ENCODE measurements around the gene OSBPL10.
A peak's percentile ranks its signal among the peaks of the same experiment; 100 is the strongest.

The OSBPL10 gene

GRCh38 chr3:31667582-31667981, 313.5 kb downstream of the OSBPL10 start:
- no peak for DNase-seq (ENCODE audit: low read depth, low spot score)

GRCh38 chr3:31664031-31664430, 317.0 kb downstream of the OSBPL10 start:
- no peak for DNase-seq (ENCODE audit: low read depth, low spot score)

- no peak for DNase-seq (ENCODE audit: low read depth, low spot score)
These were observed 318.9 kb downstream of the OSBPL10 start for GRCh38 chr3:31661993-31662670.

DNA sequence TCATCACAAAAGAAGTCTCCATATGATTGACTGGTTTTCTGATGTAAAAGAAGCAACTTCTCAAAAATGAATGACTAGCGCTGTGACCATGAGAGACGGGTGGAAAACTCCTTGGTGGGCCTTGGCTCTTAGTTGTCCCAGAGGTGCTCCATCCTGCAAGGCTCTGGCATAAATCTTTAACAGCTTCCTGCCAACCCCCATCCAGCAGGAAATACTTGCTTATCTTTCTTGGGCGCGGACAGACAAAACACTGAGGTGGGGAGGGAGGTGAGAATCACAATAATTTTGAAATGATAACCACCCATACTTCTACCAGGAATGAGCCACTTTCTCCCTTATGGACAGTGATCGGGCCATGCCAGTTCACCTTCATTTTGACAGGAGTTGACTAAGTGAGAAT, 319.8 kb downstream of the OSBPL10 start:
- DNase-seq (ENCODE audit: low read depth, low spot score), result no peak

- DNase-seq (ENCODE audit: low read depth, low spot score), result no peak
These were observed 321.8 kb downstream of the OSBPL10 start for GRCh38 chr3:31659246-31659645.

DNA sequence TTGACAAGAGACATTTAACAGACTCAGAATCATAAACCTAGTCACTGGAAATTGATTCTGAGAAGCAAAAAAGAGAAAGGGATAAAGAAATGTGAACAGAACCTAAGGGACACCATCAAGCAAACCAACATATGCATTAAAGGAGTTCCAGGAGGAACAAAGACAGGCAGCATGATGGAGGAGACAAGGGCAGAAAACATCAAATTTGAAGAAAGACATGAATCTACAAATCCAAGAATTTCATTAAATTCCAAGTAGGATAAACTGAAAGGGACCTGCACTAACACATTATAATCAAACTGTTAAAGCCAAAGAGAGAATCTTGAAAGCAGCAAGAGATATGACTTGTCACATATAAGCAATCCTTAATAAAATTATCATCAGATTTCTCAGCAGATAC, 326.1 kb downstream of the OSBPL10 start:
- DNase-seq (ENCODE audit: low read depth, low spot score), result no peak

DNA sequence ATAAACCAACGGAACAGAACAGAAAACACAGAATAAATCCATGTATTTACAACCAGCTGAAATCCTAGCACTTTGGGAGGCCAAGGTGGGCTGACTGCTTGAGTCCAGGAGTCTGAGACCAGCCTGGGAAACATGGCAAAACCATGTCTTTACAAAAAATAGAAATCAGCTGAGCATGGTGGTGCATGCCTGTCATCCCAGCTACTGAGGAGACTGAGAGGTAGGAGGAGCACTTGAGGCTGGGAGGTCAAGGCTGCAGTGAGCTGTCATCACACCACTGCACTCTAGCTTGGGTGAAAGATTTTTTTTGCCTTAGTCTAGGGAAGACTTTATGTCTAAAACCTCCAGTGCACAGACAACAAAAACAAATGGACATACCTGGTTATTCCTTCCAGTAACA, 327.6 kb downstream of the OSBPL10 start:
- DNase-seq (ENCODE audit: low read depth, low spot score), result no peak

GRCh38 chr3:31652296-31652695, 328.8 kb downstream of the OSBPL10 start:
- DNase-seq (ENCODE audit: low read depth, low spot score), result no peak

DNA sequence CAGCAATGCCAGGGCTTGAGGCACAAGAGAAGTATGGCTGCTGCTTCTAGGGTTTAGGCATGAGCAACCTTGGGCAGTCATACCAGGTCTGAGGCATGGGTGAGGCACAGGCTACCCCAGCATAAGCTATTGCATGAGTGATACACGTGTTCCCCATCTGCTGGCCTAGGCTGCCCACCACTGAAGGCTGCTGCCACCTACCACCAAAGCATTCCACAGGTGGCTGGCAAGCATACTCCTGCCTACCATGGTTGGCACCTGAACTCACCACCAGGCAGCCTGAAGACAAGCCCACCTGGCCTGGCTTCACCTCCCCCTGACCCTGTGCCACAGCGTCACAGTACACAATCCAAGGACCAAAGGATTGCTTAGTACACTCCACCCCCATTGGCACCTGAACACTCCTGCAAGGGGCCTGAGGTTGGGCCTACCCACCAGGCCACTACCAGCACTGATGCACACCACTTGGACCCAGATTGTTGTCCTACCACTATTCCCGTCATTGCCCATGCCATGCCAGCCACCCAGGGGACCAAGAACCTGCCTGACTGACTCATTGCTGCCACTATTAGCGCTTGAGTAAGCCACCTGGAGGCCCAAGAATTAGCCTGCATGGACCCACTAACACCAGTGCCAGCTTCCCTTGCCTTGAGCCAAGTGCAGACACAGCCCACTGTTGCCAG, 332.6 kb downstream of the OSBPL10 start:
- DNase-seq (ENCODE audit: low read depth, low spot score), result no peak

DNA sequence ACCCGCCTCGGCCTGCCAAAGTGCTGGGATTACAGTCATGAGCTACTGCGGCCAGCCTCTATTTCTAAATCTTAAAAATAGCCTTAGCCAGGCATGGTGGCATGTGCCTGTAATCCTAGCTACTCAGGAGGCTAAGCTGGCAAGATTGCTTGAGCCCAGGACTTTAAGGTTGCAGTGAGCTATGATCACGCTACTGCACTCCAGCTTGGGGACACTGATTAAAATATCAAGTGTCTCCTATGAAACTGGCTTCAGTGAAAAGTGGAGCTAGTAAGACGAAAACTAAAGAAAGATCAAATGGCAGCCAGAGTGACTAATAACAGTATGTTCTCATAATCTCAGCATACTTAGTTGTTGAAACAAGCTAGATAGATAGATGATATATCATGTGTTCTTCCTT, 335.8 kb downstream of the OSBPL10 start:
- no peak for DNase-seq (ENCODE audit: low read depth, low spot score)

DNA sequence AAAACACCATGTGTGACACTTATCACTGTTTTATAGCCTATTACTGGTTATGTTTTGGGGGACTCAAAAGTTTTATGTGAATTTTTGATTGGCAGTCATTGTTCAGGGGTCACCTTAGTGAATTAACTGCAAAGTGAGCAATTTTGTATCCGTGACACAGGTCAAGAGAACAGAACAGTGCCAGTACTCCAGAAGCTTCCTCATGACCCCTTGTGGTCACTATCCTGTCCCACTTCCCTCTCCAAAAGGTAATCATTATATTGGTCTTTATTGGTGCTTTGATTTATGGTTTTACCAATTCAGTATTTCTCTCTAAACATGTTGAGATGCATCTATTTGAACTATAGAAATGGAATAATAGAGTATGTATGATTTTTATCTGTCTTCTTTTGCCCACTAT, 341.2 kb downstream of the OSBPL10 start:
- DNase-seq (ENCODE audit: low read depth, low spot score), result no peak

- no peak for DNase-seq (ENCODE audit: low read depth, low spot score)
These were observed 344.2 kb downstream of the OSBPL10 start for GRCh38 chr3:31636694-31637442.

DNA sequence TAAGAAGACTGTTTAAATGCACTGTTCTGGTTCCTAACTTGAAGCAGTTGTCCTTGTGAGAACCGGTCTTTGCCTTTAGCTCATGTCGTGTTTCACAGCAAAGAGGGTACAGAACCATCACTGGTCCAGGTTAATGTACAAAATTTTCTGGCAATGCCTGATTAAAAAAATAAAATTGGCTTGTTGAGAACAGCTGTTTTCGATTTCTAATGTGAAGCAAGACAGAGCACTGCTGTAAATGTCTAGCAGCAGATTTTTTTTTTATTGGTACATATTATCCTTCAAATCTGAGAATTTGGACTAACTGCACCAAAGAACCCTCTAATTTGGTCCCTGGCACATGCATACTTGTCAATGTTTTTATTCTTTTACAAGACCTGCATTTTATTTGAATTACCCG, 345.0 kb downstream of the OSBPL10 start:
- no peak for DNase-seq (ENCODE audit: low read depth, low spot score)

GRCh38 chr3:31635545-31635944, 345.5 kb downstream of the OSBPL10 start:
- no peak for DNase-seq (ENCODE audit: low read depth, low spot score)

- DNase-seq (ENCODE audit: low read depth, low spot score), result peak; percentile 10
These were observed 346.6 kb downstream of the OSBPL10 start for GRCh38 chr3:31634476-31634875.

GRCh38 chr3:31629054-31629453, 352.0 kb downstream of the OSBPL10 start:
- DNase-seq (ENCODE audit: low read depth, low spot score), result no peak

GRCh38 chr3:31625358-31625757, 355.7 kb downstream of the OSBPL10 start:
- DNase-seq (ENCODE audit: low read depth, low spot score), result no peak

DNA sequence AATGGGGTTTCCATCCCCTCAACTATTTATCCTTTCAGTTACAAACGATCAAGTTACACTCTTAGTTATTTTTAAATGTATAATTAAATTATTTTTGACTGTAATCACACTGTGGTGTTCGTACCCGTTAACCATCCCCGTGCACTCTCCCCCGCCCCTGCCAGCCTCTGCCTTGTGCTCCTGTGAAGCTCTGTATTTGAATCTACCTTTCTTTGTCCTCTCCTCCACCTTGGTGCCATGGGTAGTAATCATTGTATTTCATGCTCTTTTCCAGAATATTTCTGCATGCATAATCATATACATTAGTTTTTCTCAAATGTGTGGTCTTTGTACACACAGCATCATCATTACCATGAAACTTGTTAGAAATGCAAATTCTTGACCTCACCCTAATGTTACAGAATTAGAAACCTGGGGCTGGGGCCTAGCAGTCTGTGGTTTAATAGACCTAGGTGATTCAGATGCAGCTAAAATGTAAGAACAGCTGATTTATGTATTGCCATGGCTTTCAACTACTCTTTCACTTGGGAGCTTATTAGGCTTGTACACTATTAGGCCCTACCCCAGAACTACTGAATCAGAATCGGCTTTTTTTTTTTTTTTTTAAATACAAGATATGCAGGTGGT, 356.9 kb downstream of the OSBPL10 start:
- DNase-seq (ENCODE audit: low read depth, low spot score), result no peak

- DNase-seq (ENCODE audit: low read depth, low spot score), result no peak
These were observed 358.3 kb downstream of the OSBPL10 start for GRCh38 chr3:31622636-31623288.

DNA sequence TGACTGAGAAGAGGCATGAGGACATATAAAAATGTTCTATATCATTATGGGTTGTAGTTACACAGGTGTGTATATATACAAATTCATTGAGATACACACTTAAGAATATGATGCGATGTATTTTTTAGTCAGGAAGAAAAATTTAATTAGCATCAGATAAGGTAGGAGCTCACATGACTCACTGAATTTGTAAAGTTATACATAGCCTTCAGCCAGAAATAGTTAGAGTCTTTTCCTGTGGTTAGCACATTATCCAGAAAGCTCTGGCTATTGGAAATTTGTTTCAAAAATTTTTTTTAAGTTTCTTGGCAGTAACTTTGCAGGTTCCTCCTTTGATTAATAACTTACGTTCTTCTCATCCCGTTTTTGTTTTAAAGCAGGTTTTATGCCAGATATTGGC, 359.7 kb downstream of the OSBPL10 start:
- DNase-seq (ENCODE audit: low read depth, low spot score), result no peak

DNA sequence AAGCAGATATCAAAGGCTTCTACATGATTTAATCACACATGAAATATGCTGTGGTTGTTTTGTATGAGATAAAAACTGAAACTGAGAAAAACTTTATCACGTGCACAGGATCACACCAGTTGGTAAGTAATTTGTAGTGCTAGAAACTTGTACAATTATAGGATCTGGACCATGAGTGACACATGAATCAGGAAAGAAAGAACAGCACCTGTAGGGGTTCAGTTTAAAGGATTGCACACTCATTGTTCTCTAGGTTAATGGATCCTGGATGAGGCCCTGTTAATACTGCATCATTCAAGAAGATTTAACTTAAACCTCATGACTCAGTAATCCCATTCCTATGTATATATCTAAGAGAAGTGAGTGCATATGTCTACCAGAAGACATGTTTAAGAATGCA, 360.4 kb downstream of the OSBPL10 start:
- DNase-seq (ENCODE audit: low read depth, low spot score), result no peak

DNA sequence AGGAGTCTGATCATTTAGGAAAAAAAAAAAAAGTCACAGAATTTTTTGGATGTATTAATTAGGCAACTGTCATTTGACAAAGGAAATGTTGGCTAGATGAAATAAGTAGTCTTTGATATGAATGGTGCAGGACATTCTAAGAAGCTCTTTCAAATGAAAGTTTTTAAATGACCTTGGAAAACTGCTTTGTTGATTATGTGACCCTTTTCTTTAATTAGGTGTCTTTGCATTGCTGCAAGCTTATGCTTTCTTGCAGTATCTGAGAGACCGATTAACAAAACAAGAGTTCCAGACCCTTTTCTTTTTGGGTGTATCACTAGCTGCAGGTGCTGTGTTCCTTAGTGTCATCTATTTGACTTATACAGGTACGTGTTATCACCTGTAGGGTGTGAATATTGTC, 364.4 kb downstream of the OSBPL10 start:
- no peak for DNase-seq (ENCODE audit: low read depth, low spot score)
